HG03571 (cell line): ENCODE data around the gene ADM.

Source experiments
- ATAC-seq: cut with Tn5 transposase; IDR thresholded peaks from one replicate; pipeline ENCODE4 v1.9.1; 2021; ENCODE audit not compliant: unreplicated experiment

Gene ADM

DNA sequence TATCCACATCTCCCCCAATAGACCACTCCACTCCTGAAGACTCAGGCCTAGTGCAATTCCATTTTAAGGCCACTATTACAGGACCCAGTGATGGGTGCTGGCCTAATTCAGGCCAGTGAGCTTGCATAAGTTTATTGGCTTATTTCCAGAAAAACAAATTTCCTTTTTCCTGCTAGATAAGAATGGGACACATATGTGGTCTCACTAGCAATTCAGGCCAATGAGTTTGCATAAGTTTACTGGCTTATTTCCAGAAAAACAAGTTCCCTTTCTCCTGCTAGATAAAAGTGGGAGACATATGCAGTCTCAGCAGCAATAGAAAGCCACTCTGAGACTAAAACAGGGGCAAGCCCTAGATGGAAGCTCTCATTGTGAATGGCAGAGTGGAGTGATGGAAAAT is 22.4 kb downstream of the ADM start:
- ATAC-seq, result no peak

DNA sequence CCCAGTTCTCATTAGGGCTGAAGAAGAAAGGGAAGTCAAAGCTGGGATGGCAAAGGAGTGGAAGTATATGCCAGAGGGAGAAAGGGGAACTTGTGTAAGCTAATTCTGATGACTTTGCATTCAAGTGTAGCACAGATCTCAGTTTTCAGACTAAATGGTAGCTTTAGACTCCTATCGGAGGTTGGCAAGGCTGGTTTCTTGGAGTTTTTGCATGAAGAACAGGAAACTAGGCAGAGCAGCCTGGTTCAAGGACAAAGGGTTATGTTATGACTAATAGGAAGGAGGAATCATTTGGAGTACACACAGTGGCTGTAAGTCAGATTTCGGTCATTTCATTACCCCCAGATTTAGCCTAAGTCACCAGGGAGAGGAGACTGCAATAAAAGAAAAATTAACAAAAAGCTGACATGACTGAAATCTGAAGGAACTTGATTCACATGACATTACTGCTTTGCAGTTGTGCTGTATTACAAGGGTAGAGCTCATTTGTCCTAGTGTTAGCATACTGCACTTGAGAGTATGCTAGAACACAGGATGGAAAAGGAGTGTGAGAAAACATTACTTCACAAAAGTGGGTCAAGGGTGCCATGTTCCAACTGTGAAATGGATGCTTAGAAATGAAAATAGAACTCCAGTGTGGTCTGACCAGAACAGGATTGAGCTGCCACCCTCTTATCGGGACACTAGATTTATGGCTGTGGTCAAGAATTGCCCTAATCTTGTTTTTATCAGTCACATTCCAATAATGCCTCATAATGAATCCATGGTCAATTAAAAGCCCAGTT is 23.6 kb downstream of the ADM start:
- no peak for ATAC-seq

DNA sequence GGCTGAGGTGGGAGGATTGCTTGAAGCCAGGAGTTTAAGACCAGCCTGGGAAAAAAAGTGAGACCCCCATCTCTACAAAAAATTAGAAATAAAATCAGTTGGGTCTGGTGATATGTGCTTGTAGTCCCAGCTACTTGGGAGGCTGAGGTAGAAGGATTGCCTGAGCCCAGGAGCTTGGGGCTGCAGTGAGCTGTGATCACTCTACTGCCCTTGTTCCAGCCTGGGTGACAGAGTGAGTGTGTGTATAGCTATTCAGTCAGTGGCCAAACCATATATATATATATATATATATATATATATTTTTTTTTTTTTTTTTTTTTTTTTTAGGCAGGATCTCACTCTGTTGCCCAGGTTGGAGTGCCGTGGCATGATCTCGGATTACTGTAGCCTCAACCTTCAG is 24.5 kb downstream of the ADM start:
- no peak for ATAC-seq

DNA sequence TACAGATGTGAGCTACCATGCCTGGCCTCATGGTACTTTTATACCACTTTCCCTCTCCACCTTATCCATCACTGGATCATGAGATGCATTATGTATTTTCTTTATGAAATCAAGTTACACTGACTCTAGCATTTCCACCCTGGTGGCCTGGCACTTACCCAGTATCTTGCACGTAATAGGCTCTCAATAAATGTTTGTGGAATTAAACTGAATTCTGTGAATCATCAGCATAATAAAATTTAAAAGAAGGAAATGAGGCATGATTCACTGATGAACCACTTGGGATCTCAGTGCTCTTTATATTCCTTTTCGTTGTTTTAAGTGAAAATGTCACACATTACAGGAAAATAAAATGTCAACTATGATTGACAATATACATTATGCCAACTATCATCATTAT is 25.1 kb downstream of the ADM start:
- no peak for ATAC-seq

DNA sequence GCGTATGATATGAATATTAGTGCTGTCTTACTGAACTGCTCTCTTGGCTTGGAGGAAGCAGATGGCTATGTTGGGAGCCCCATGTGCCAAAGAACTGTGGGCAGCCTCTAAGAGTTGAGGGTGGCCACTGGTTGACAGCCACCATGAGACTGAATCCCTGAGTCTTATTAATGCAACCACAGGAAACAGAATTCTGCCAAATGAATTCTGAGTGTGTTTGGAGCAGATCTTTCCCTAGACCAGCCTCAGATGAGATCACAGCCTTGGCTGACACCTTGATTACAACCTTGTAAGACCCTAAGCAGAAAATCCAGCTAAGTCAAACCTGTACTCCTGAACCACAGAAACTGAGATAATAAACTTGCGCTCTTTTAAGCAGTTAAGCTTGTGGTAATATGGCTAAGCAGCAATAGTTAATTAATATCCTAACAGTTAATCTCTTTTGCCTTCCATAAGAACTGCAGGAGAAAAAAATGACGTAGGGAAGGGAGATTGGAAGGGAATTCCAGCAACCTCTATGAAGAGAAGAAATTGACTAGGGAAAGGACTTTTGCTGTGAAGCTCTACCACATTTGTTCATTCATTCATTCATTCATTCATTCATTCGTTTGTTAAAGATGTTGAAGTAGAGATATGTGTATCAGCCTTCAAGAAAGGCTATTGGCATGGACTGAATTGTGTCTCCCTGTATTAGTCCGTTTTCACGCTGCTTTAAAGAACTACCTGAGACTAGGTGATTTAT is 26.8 kb downstream of the ADM start:
- no peak for ATAC-seq

DNA sequence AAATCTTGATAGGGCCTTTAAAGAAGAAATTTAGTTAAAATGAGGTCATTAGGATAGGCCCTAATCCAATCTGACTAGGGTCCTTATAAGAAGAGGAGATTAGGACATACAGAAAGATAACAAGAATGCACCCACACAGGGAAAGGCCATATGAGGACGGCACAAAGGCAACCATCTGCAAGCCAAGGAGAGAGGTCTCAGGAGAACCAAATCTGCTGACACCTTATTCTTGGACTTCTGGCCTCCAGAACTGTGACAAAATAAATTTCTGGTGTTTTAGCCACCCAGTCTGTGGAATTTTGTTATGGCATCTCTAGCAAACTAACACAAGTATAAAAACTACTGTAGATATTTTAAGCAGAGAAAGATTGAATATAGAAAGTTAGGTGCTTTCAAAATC is 28.6 kb downstream of the ADM start:
- ATAC-seq, result no peak

DNA sequence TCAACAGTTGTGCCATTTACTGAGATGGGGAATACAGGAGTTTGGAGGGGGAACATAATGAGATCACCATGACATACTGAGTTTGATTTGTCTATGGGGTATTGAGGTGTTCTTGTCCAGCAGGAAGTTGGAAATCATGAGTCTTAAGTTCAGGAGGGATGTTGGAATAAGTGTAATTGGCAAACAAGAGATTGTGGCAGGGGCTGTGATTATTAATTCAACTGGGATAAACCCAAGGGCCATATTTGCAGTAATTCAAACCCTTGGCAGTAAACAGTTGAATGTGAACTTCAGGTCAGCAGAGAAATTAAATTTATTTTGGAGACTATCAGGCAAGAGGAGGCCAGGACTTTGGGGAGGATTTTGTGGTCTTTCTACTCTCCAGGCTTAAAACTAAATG is 33.4 kb downstream of the ADM start:
- no peak for ATAC-seq

DNA sequence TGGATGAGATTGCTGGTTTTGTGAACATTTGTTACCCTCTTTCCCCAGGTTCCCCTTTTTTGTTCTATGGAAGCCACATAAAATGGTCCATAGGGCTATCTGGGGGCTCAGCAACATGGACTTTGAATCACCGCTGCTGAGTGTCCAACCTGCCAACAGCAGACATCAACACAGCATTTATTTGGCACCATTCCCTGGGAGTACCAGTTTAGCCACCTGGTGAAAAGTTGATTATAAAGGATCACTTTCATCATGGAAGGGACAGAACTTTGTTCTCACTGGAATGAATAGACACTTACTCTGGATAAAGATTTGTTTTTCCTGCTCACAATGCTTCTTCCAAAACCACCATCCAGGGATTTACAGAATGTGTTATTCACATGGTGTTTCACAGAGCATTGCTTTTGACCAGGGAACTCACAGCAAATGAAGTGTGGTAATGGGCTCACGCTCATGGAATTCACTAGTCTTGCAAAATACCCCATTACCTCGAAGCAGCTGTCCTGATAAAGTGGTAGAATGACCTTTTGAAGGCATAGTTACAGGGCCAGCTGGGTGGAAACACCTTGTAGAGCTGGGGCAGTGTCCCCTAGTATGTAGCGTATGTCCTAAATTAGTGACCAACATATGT is 43.9 kb downstream of the ADM start:
- ATAC-seq, result no peak

DNA sequence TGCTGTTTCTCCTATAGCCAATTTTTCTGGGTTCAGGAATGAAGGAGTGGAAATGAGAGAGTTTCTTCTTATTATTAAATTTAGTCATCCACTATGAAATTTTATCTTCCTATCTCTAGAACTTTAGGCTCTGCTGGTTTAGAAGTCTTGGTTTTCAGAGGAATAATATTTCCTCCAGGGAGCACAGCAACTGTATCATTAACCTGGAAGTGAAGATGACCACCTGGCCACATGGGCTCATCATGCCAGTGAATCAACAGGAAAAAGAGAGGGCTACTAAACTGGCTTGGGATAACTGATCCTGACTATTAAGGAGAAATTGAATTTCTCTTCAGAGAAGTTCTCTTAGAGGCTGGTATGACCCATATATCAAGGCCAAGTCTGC is 44.4 kb downstream of the ADM start:
- ATAC-seq, result no peak

DNA sequence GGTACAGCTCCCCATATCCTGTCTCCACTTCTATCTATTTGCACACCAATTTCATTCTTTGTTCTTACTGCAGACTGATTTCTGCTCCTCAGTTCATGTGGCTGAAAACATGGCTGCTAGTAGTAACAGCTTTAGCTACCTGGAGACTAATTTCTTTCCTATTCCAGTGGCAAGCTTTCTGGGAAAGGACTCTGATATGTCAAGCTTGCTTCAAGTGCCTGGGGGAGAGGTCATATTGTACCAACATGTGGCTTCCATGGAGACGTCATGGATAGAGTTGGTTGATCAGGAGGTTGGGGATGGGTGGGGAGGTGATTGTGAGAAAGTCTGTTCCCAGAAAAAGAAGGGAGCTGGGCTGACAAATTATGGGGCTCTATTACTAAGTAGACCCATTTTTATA is 44.9 kb downstream of the ADM start:
- ATAC-seq, result no peak

DNA sequence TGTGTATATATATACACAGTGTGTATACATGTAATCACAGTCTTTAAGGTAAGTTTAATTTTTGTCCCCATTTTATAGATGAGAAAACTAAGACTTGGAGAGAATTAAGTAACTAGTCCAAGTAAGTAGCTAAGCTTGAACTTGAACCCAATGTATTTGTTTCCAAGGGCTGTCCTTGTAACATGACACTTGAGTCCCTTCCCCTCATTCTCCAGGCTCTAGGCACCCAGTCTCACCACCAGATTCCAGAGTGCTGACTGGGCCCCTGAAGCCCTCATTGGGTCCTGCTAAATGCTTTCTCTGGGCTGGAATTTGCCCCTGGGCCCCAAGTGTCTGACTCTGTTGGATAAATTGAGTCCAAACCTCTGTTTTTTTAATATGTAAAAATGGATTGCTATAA is 45.5 kb downstream of the ADM start:
- ATAC-seq, result no peak

DNA sequence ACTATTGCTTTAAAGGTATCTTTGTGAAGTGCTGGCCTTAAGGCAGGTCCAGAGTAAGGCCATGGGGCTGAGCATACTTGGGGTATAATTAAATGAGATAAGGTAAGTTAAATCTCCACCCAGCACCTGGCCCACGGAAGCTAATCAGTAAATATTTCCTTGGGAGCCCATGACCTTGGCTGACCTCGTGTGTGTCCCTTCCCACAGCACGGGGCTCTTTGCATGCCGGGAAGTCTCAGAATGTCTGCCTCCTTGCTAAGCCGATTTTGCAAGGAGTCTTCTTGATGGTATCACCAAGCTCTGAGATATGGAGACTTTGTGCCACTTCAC is 46.5 kb downstream of the ADM start:
- ATAC-seq, result no peak

DNA sequence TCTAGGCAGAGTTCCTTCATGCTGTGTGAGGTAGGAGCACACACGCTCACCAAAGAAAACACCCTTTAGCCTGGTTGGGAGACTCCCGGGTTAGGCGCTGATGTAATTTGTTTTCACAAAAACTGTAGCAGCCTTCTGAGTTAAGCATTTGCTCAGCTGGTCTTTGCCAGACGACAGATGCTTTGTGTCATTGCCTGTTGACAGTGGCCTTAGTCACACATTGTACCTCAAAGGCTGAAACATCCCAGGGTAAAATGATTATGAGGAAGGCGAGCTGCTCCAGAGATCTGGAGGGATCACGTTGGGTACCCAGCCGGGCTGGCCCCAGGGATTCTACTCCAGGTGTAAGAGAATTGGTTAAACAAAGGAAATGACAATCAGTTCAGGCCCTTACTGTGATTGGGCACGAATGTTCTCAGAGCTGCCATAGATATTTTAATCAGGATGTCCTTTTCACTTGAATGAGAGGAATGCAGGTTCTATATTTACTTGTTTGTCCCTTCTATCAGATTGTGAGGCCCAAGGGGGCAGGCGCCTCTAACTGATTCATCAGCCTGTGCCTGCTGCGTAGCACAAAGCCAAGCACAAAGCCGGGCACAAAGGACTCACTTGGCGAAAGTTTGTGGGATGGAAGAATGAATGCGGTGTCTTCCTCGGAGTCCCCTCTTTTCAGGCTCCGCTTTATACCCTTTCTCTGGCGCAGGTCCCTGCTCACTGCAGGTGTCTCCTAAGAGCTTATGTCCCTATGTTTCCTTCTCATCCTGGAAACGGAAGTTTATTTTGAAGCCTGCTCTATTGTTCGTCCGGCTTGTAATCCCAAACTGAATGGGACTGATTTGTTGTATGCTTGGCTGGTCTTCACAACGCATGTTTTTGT is 47.1 kb downstream of the ADM start:
- ATAC-seq, result no peak

DNA sequence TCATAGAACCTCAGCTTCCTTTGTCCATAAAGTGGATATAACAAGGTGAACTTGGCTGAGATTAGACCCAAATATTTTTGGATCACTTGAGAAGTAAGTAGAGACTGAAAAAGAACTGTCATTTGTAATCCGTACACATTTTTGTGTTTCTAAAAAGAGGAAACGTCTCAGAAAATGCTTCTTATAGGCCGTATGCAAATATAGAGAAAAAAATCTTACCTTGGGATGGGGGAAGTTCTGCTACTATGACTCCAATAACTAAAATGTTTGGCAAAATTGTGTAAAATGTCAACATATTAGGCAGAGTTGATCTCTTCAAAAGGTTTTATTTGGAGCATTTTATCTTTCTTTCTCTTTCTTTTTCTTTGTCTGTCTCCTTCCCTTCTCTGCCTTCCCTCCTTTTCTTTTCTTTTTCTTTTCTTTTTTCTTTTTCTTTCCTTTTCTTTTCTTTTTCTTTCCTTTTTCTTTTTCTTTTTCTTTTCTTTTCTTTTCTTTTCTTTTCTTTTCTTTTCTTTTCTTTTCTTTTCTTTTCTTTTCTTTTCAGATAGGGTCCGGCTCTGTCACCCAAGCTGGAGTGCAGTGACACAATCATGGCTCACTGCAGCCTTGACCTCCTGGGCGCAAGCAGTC is 48.2 kb downstream of the ADM start:
- no peak for ATAC-seq

DNA sequence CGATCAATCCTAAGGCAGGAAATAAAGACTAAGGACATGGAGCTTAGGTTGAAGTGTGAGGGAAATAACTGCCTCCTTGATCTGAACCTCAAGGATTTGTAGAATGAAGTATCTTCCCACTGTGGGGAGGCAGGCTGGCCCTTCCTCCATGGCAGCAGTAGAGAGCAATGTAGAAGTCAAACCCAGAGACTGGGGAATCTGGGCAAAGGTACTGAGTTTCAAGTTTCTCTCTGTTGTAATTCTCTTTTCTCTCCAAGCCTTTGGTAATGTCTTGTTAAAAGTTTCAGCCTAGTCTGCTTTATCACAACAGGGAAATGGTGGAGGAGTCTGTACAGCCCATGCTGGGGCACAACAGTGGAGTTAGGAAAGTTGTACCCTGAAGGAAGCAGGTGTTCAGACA is 49.5 kb downstream of the ADM start:
- no peak for ATAC-seq

DNA sequence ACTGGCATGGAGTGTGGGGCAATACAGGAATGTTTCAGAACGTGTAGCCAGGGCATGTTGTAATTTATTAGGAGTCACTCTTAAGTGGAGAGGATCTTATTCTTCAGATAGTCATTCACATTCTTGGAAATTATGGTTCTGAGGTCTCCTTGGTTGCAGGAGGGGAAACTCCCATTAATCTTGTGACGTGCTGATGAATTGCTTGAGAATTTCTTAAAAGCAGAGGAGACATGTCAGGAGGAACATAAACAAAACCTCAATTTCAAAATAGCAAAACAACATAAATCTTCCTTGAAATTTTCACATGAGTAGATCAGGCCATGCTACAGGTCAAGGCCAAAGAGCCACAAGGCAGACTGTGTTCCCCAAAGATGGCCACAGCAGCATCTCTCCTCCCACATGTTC is 50.4 kb downstream of the ADM start:
- no peak for ATAC-seq

DNA sequence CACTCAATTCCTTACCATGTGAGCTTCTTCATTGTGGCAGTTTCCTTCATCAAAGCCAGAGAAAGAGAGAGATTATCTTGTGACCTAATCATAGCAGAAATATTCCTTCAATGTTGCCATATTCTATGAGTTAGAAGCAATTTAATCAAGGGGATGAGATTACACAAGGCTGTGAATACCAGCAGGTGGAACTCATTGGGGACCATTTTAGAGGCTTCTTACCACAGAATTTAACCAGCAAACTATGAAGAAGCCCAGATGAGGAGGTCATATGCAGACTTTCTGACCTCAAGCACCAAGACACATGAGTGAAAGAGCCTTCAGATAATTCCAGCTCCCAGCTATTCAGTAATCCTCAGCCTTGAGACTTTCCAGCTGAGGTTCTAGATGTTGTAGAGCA is 51.3 kb downstream of the ADM start:
- ATAC-seq, result no peak
